Ovary (tissue), 9 donors: ENCODE results near the gene SIM1. TPM values are rescaled to one million over a fixed set of nuclear protein-coding genes. Genes with fewer than 3 reads are reported as not detected.
"Not testable (repeated sequence)": the region's sequence is repeated elsewhere in the genome, so short reads cannot be mapped to it uniquely, and the experiment has no call there.

Experiments
- DNase-seq, 5 donors: peaks; one replicate each; pipeline ENCODE4 v3.0.0-alpha.2; 2019 to 2020
- H3K27ac ChIP-seq, 2 donors: fragments of 200-600 bp; one replicate each; pipeline versions ENCODE4 v1.5.1 to v1.8.0; 2019 to 2022
- H3K27me3 ChIP-seq: fragments of 200-600 bp; one replicate; pipeline ENCODE4 v1.8.0; 2022
- H3K36me3 ChIP-seq: fragments of 200-600 bp; sonication (generic); one replicate; pipeline ENCODE4 v1.5.1; 2019
- H3K4me1 ChIP-seq: one replicate; pipeline ENCODE4 v1.8.1; 2013; ENCODE audit warnings: mild to moderate bottlenecking, moderate library complexity; ENCODE audit not compliant: insufficient read depth
- H3K4me3 ChIP-seq: fragments of 200-600 bp; sonication (generic); one replicate; pipeline ENCODE4 v1.5.1; 2017
- H3K9me3 ChIP-seq, 2 donors: fragments of 200-600 bp in 1 of 2; sonication (generic) in 1 of 2; one replicate each; pipeline versions ENCODE4 v1.5.1 to v1.8.1; 2013 to 2019; ENCODE audit warnings: mild to moderate bottlenecking in 1 of 2, moderate library complexity in 1 of 2
- EP300 ChIP-seq: sonication (generic); formaldehyde crosslinking; IDR thresholded peaks from one replicate; pipeline ENCODE4 v1.6.1; 2017; ENCODE audit warnings: antibody characterized with exemption
- POLR2A ChIP-seq: fragments of 450-650 bp; IDR thresholded peaks from one replicate; pipeline ENCODE4 v1.6.1; 2017; ENCODE audit warnings: antibody characterized with exemption, mild to moderate bottlenecking, moderate library complexity
- WGBS, 3 donors: extraction: QIAGEN DNeasy Blood & Tissue Kit in 1 of 3; methylation state at CpG; one replicate each; pipeline versions ENCODE4 v1.1.5 to v1.1.7; 2013 to 2017; 5-methylcytosine and 5-hydroxymethylcytosine counted together
- intact Hi-C, 4 donors: fragments of 100-400 bp; cut with DNase I; formaldehyde crosslinking; loops; one replicate each; pipeline versions ENCODE4 v1.11.0 to v1.15.1; 2022 to 2023
- polyA plus RNA-seq, 2 donors: library from polyadenylated mRNA; stranded (reverse); fragments of 200-250 nt in 1 of 2; fragments of 350-450 nt in 1 of 2; fragmentation: Illumina TruSeq in 1 of 2; extraction: RNeasy Lipid Tissue Mini Kit (QIAGEN cat#74804) in 1 of 2; gene quantifications; one replicate each; pipeline ENCODE4 v1.2.3, GENCODE V29; 2013 to 2014
- total RNA-seq, 7 donors: library from RNA; depleted of rRNA in 2 of 7; stranded (reverse); fragments of >200 nt in 2 of 7; fragmentation: NEBNext Ultra II Directional in 3 of 7; extraction: Animal tissue kit (Norgen Biotek cat#: 25700) in 3 of 7; gene quantifications; one replicate each; pipeline versions ENCODE4 v1.1.0 to v1.2.4, GENCODE V29; 2016 to 2023
- TF ChIP-seq, protein P1 (sequence below), 3 donors: fragments of 450-650 bp in 2 of 3; fragments of 200-600 bp in 1 of 3; IDR thresholded peaks; one replicate each; pipeline versions ENCODE4 v1.5.1 to v1.8.0; 2016 to 2022; ENCODE audit warnings: antibody characterized with exemption in 3 of 3, mild to moderate bottlenecking in 1 of 3
- donor health status: DM: no; HTN: no; CAD: no; lungs with moderate emphysema.
- donor health status: DM: no; HTN: no; CAD: no.
- donor health status: Bipolar disorder and iron deficiency.
- donor health status: DM: yes; HTN: yes; CAD: no.
- donor health status: DM: no; HTN: no; CAD: no.
- donor health status: DM: yes; HTN: yes; CAD: no.

Gene SIM1
- total and polyA plus RNA-seq, 9 donors, result 0.12 TPM; not detected in 8

DNA sequence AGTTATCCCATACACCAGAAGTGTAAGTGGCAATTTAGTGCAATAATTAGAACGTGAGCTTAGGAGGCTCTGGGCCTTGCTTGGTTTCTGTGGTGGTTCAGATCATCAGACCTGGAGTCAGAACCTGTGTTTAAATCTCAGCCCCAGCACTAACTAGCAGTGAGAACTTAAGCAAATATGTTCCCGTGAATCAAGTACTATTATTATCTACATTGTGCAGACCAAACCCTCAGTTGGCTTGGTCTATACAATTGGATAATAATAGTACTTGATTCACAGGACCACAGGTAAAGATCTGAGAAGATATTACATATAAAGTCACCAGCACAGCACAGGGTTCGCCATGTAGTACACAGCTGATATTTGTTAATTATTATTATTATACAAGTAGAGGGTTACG is 93.1 kb downstream of the SIM1 start:
- H3K9me3 ChIP-seq, result no peaks in the 10 kb centered on the region
- intact Hi-C loops, result no loop called here
- no peaks in the 10 kb centered on the region for H3K4me1 ChIP-seq
- 86 to 94% (median 94%) methylated on average over 4 of the region's 4 CpGs for WGBS, 3 donors
- H3K36me3 ChIP-seq, result no peaks in the 10 kb centered on the region
- DNase-seq, result no peak
- no peaks in the 10 kb centered on the region for H3K27me3 ChIP-seq
- TF ChIP-seq POLR2A (no peak), EP300 (no peak)
- TF ChIP-seq, protein P1, sequence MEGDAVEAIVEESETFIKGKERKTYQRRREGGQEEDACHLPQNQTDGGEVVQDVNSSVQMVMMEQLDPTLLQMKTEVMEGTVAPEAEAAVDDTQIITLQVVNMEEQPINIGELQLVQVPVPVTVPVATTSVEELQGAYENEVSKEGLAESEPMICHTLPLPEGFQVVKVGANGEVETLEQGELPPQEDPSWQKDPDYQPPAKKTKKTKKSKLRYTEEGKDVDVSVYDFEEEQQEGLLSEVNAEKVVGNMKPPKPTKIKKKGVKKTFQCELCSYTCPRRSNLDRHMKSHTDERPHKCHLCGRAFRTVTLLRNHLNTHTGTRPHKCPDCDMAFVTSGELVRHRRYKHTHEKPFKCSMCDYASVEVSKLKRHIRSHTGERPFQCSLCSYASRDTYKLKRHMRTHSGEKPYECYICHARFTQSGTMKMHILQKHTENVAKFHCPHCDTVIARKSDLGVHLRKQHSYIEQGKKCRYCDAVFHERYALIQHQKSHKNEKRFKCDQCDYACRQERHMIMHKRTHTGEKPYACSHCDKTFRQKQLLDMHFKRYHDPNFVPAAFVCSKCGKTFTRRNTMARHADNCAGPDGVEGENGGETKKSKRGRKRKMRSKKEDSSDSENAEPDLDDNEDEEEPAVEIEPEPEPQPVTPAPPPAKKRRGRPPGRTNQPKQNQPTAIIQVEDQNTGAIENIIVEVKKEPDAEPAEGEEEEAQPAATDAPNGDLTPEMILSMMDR (IDR thresholded peaks at IDR 0.05), result no peak
- H3K27ac ChIP-seq, result no peak overlapping the region
- H3K4me3 ChIP-seq, result no peak overlapping the region

DNA sequence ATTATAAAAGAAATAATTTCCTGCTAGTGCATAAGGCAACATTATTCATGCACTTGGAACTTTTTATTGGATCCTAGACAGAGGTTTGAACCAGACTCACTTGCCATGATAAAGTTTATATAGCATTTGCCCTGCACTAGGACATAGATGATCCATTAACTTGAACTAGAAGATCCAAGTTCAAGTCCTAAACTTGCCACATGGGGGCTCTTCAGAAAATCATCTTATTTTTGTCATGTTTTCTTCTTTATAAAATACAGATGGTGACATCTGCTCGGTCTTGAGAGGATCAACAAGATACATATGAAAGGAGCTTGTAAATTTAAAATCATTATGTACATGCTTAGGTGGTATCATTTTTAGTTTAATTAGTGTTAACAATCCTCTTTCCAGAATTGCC is 94.5 kb downstream of the SIM1 start:
- 26 to 38% (median 33%) methylated on average over 1 of the region's 1 CpG for WGBS, 3 donors
- no peak for DNase-seq
- intact Hi-C loops, result no loop called here
- no peak overlapping the region for H3K4me3 ChIP-seq
- H3K36me3 ChIP-seq, result no peaks in the 10 kb centered on the region
- no peak overlapping the region for H3K27ac ChIP-seq
- no peaks in the 10 kb centered on the region for H3K4me1 ChIP-seq
- no peaks in the 10 kb centered on the region for H3K9me3 ChIP-seq
- H3K27me3 ChIP-seq, result no peaks in the 10 kb centered on the region
- TF ChIP-seq POLR2A (no peak), EP300 (no peak)
- TF ChIP-seq, protein P1 (IDR thresholded peaks at IDR 0.05), result no peak

DNA sequence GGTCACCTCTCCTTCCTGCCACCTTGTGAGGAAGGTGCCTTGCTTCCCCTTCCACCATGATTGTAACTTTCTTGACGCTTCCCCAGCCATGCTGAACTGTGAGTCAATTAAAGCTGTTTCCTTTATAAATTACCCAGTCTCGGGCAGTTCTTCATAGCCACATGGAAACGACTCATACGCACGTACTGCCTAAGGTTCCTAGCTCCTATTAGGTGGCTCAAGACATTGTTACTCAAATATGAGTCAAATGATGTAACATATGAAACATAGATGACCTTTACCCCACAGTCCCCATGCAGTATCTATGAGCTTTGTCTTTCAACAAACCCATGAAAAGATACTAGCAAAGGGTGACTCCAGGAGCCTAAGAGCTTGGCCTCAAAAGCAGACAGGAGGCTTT is 98.3 kb downstream of the SIM1 start:
- Histone ChIP-seq H3K27me3 (no peaks in the 10 kb centered on the region), H3K4me1 (no peaks in the 10 kb centered on the region), H3K4me3 (no peak overlapping the region), H3K9me3 (no peaks in the 10 kb centered on the region), H3K36me3 (no peaks in the 10 kb centered on the region), H3K27ac (no peak overlapping the region)
- intact Hi-C loops, result no loop called here
- WGBS, 3 donors, result 87 to 92% (median 91%) methylated on average over 5 of the region's 5 CpGs
- no peak for DNase-seq
- no peak for TF ChIP-seq POLR2A
- no peak for TF ChIP-seq EP300

DNA sequence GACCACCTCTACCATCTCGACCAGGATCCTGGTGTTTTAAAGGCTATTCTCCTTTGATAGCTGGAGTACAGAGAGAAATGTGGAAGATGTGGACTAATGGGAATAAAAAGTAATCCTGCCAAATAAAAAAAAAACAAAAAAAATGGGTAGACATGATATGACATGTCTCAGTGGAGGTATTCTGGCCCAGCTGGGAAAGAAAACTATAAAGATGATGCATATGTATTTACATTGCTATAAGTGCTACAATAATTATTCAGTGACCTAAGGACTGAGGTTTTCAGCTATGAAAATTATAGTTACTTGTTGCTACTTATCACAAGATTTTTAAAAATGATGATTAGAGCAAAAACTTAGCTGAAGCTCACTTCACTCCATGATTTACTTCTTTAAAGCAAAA is 101.1 kb downstream of the SIM1 start:
- TF ChIP-seq, protein P1 (IDR thresholded peaks at IDR 0.05), result no peak
- TF ChIP-seq POLR2A (no peak), EP300 (no peak)
- no peak for DNase-seq
- H3K9me3 ChIP-seq, result no peaks in the 10 kb centered on the region
- no peak overlapping the region for H3K4me3 ChIP-seq
- WGBS, 3 donors, result 45 to 65% (median 62%) methylated on average over 1 of the region's 1 CpG
- H3K27me3 ChIP-seq, result no peaks in the 10 kb centered on the region
- no peak overlapping the region for H3K27ac ChIP-seq
- intact Hi-C loops, result no loop called here
- H3K36me3 ChIP-seq, result no peaks in the 10 kb centered on the region
- H3K4me1 ChIP-seq, result no peaks in the 10 kb centered on the region

DNA sequence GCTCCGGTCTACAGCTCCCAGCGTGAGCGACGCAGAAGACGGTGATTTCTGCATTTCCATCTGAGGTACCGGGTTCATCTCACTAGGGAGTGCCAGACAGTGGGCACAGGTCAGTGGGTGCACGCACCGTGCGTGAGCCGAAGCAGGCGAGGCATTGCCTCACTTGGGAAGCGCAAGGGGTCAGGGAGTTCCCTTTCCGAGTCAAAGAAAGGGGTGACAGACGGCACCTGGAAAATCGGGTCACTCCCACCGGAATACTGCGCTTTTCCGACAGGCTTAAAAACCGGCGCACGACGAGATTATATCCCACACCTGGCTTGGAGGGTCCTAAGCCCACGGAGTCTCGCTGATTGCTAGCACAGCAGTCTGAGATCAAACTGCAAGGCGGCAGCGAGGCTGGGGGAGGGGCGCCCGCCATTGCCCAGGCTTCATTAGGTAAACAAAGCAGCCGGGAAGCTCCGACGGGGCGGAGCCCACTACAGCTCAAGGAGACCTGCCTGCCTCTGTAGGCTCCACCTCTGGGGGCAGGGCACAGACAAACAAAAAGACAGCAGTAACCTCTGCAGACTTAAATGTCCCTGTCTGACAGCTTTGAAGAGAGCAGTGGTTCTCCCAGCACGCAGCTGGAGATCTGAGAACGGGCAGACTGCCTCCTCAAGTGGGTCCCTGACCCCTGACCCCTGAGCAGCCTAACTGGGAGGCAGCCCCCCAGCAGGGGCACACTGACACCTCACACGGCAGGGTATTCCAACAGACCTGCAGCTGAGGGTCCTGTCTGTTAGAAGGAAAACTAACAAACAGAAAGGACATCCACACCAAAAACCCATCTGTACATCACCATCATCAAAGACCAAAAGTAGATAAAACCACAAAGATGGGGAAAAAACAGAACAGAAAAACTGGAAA is 109.7 kb downstream of the SIM1 start:
- intact Hi-C loops, H3K9me3 ChIP-seq, H3K4me1 ChIP-seq, DNase-seq, H3K27me3 ChIP-seq, H3K27ac ChIP-seq, H3K4me3 ChIP-seq, H3K36me3 ChIP-seq: not testable (repeated sequence)
- 69 to 81% (median 76%) methylated on average over 32 to 35 of the region's 35 CpGs for WGBS, 3 donors
